K562 (cell line): ENCODE results near the gene TLK2.

ENCODE experiments used
- EZH2 ChIP-seq: IDR thresholded peaks from 2 replicates; pipeline ENCODE4 v1.6.1; 2012; ENCODE audit warnings: low read depth, mild to moderate bottlenecking, inconsistent platforms, low read length, borderline replicate concordance
- FOXK2 ChIP-seq, 2 experiments: fragments of 450-650 bp; IDR thresholded peaks in 1 of 2; conservative IDR thresholded peaks in 1 of 2; 2 replicates each; pipeline ENCODE4 v1.6.1; 2016; ENCODE audit warnings: low read depth in 2 of 2, mild to moderate bottlenecking in 1 of 2
- HDAC1 ChIP-seq, 2 experiments: fragments of 450-650 bp; IDR thresholded peaks; 2 replicates each; pipeline ENCODE4 v1.6.1; 2016 to 2017; ENCODE audit warnings: inconsistent platforms in 1 of 2, mild to moderate bottlenecking in 1 of 2, moderate library complexity in 1 of 2
- NR2F6 ChIP-seq: fragments of 450-650 bp; formaldehyde crosslinking; IDR thresholded peaks from 2 replicates; pipeline ENCODE4 v1.4.0; 2020; ENCODE audit warnings: mild to moderate bottlenecking
- SMC3 ChIP-seq: conservative IDR thresholded peaks from 2 replicates; pipeline ENCODE4 v1.6.1; 2011; ENCODE audit warnings: low read depth, low read length, improper control_type of control experiment; ENCODE audit not compliant: insufficient read depth
- YY1 ChIP-seq, 3 experiments: IDR thresholded peaks; 2 replicates each; pipeline ENCODE4 v1.6.1; 2011; ENCODE audit warnings: low read length in 2 of 3, mild to moderate bottlenecking in 2 of 3, moderate library complexity in 2 of 3, borderline replicate concordance in 1 of 3, control low read depth in 1 of 3, low read depth in 1 of 3; ENCODE audit not compliant: insufficient read depth in 3 of 3, insufficient replicate concordance in 2 of 3, control insufficient read depth in 1 of 3, insufficient read length in 1 of 3; ENCODE audit errors: extremely low read depth in 1 of 3
- TF ChIP-seq, protein P1 (sequence below): sonication (generic); formaldehyde crosslinking; IDR thresholded peaks from 2 replicates; pipeline ENCODE4 v1.8.1; 2023; ENCODE audit warnings: mild to moderate bottlenecking, missing genetic modification reagents, moderate library complexity
- TF ChIP-seq, protein P2 (sequence below): fragments of 250-450 bp; sonication (Bioruptor Pico); IDR thresholded peaks from 2 replicates; pipeline ENCODE4 v1.5.0; 2021
- TF ChIP-seq, protein P3 (sequence below): sonication (generic); formaldehyde crosslinking; IDR thresholded peaks from 2 replicates; pipeline ENCODE4 v1.9.0; 2022; ENCODE audit warnings: mild to moderate bottlenecking, missing genetic modification reagents
- TF ChIP-seq, protein P4 (sequence below), 3 experiments: IDR thresholded peaks in 2 of 3; conservative IDR thresholded peaks in 1 of 3; 2 replicates each; pipeline ENCODE4 v1.5.1; 2011 to 2012; ENCODE audit warnings: low read length in 3 of 3, mild to moderate bottlenecking in 3 of 3, control low read depth in 2 of 3, improper control_type of control experiment in 1 of 3, inconsistent platforms in 1 of 3, low read depth in 1 of 3, mixed read lengths in 1 of 3, moderate library complexity in 1 of 3; ENCODE audit not compliant: insufficient read depth in 2 of 3

DNA sequence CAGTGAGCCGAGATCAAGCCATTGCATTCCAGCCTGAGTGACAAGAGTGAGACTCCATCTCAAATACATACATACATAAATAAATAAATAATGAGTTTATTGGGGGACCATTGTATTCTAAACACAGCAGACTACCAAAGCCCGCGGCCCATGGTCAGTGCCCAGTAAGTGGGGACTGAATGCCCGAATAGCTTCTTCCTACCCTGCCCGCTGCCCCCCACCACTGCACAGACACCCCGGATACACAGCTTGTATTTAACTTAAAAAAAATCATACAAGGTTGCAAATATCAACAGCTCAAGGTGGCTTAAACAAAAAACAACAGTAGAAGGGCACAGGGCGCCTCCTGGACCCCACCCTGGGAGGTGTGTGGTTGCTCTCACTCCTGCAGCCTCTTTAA lies 22.6 kb upstream of the TLK2 start:
- TF ChIP-seq, protein P1, sequence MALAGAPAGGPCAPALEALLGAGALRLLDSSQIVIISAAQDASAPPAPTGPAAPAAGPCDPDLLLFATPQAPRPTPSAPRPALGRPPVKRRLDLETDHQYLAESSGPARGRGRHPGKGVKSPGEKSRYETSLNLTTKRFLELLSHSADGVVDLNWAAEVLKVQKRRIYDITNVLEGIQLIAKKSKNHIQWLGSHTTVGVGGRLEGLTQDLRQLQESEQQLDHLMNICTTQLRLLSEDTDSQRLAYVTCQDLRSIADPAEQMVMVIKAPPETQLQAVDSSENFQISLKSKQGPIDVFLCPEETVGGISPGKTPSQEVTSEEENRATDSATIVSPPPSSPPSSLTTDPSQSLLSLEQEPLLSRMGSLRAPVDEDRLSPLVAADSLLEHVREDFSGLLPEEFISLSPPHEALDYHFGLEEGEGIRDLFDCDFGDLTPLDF (CRISPR knock-in tag), result no peak
- TF ChIP-seq SMC3, result no peak
- no peak for TF ChIP-seq EZH2
- no peak for TF ChIP-seq YY1 (IDR thresholded peaks at IDR 0.05; ENCODE audit: borderline replicate concordance in 1 of 3, control insufficient read depth in 1 of 3, extremely low read depth in 1 of 3, insufficient read depth in 3 of 3, insufficient read length in 1 of 3, insufficient replicate concordance in 2 of 3, low read depth in 1 of 3, low read length in 2 of 3)
- no peak for TF ChIP-seq NR2F6 (CRISPR knock-in tag)
- TF ChIP-seq, protein P2, sequence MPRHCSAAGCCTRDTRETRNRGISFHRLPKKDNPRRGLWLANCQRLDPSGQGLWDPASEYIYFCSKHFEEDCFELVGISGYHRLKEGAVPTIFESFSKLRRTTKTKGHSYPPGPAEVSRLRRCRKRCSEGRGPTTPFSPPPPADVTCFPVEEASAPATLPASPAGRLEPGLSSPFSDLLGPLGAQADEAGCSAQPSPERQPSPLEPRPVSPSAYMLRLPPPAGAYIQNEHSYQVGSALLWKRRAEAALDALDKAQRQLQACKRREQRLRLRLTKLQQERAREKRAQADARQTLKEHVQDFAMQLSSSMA (CRISPR knock-in tag), result no peak
- TF ChIP-seq, protein P3, sequence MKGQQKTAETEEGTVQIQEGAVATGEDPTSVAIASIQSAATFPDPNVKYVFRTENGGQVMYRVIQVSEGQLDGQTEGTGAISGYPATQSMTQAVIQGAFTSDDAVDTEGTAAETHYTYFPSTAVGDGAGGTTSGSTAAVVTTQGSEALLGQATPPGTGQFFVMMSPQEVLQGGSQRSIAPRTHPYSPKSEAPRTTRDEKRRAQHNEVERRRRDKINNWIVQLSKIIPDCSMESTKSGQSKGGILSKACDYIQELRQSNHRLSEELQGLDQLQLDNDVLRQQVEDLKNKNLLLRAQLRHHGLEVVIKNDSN (CRISPR knock-in tag), result no peak
- no peak for TF ChIP-seq FOXK2 (conservative IDR thresholded peaks at IDR 0.05 in 1 of 2, IDR thresholded peaks at IDR 0.05 in 1 of 2; ENCODE audit: low read depth in 2 of 2)
- TF ChIP-seq, protein P4, sequence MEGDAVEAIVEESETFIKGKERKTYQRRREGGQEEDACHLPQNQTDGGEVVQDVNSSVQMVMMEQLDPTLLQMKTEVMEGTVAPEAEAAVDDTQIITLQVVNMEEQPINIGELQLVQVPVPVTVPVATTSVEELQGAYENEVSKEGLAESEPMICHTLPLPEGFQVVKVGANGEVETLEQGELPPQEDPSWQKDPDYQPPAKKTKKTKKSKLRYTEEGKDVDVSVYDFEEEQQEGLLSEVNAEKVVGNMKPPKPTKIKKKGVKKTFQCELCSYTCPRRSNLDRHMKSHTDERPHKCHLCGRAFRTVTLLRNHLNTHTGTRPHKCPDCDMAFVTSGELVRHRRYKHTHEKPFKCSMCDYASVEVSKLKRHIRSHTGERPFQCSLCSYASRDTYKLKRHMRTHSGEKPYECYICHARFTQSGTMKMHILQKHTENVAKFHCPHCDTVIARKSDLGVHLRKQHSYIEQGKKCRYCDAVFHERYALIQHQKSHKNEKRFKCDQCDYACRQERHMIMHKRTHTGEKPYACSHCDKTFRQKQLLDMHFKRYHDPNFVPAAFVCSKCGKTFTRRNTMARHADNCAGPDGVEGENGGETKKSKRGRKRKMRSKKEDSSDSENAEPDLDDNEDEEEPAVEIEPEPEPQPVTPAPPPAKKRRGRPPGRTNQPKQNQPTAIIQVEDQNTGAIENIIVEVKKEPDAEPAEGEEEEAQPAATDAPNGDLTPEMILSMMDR (IDR thresholded peaks at IDR 0.05 in 2 of 3, conservative IDR thresholded peaks at IDR 0.05 in 1 of 3; ENCODE audit: insufficient read depth in 2 of 3, low read depth in 1 of 3, low read length in 3 of 3), result no peak
- no peak for TF ChIP-seq HDAC1 (IDR thresholded peaks at IDR 0.05)
